GM12801 (cell line): ENCODE data around the gene MEAF6.

Source experiments
- CTCF ChIP-seq: IDR thresholded peaks from one replicate; pipeline ENCODE4 v1.5.1; 2011; ENCODE audit warnings: control low read depth; ENCODE audit not compliant: insufficient read length; ENCODE audit errors: extremely low read depth

MEAF6 gene

GRCh38 chr1:37482796-37483744 is 31.5 kb downstream of the MEAF6 start:
- no peak for TF ChIP-seq CTCF

- TF ChIP-seq CTCF, result no peak
Observed at GRCh38 chr1:37482004-37482785, 32.4 kb downstream of the MEAF6 start.

- no peak for TF ChIP-seq CTCF
Observed at GRCh38 chr1:37481289-37482003, 33.1 kb downstream of the MEAF6 start.

GRCh38 chr1:37480581-37481288 is 33.8 kb downstream of the MEAF6 start:
- no peak for TF ChIP-seq CTCF

GRCh38 chr1:37480125-37480466 is 34.5 kb downstream of the MEAF6 start:
- no peak for TF ChIP-seq CTCF

- no peak for TF ChIP-seq CTCF
Observed at GRCh38 chr1:37479255-37480124, 35.1 kb downstream of the MEAF6 start.
